DND-41 (cell line): ENCODE measurements around the gene RICTOR.

Source experiments
- CTCF ChIP-seq: IDR thresholded peaks from 2 replicates; pipeline ENCODE4 v1.5.1; 2012; ENCODE audit warnings: borderline replicate concordance, low read length, moderate library complexity, mild to moderate bottlenecking; ENCODE audit not compliant: poor library complexity, severe bottlenecking; ENCODE audit errors: extremely low read depth
- EZH2 ChIP-seq: IDR thresholded peaks from 3 replicates; pipeline ENCODE4 v1.6.1; 2012; ENCODE audit warnings: borderline replicate concordance, low read depth, mild to moderate bottlenecking, moderate library complexity, low read length, inconsistent platforms; ENCODE audit not compliant: severe bottlenecking

DNA sequence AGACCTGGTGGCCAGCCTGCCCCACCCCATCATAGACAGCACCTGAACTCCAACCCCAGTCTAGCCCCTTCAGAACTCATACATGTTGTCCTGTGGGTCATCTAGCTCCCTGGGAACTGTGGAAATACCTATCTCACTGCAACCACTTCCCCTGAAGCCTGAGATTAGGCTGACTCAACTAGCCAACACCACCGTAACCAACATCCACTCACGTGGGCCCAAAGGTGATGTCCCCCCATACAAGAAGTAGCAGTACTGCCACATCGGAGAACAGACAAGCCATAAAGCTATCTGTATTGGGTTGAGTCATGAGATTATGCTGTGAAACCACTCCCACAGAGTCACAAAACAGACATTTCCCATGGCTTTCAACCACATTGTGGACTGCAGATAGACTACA is 181.8 kb downstream of the RICTOR start:
- no peak for TF ChIP-seq CTCF
- no peak for TF ChIP-seq EZH2
